SU-DHL-6 (cell line): Measurements from ENCODE around the gene NFIB.

ENCODE experiments used
- CTCF ChIP-seq: fragments of 200-600 bp; sonication (generic); IDR thresholded peaks from one replicate; pipeline ENCODE4 v1.5.1; 2017; ENCODE audit warnings: antibody characterized with exemption, mild to moderate bottlenecking, low read length, moderate library complexity; ENCODE audit not compliant: insufficient read depth, poor library complexity, severe bottlenecking
- EZH2phosphoT487 ChIP-seq: fragments of 200-600 bp; sonication (generic), shearing (Covaris generic); conservative IDR thresholded peaks from 2 replicates; pipeline ENCODE4 v1.6.1; 2018; ENCODE audit warnings: mild to moderate bottlenecking, antibody characterized with exemption, low read length, moderate library complexity, mixed read lengths

DNA sequence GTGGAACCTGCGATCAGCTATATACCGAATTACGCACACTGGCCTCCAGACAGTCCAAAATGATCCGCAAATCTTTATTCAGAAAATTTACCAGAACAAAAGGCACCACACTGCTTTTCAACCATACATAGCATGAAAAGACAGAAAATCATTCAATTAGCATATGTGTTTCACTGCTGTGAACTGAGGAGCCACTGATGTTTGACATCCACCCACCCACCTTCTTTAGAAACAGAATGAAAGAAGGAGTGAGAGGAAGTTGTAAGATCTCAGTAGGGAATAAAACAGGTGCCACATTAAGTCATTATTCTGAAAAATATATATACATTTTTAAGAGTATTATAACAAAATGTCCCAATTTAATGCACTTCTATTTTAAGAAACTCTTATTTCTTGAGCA is 156.8 kb downstream of the NFIB start:
- no peak for TF ChIP-seq CTCF
- no peak for TF ChIP-seq EZH2phosphoT487
